ENCODE measurements around the gene GLI2. TPM values are rescaled to one million over a fixed set of nuclear protein-coding genes. Genes with fewer than 3 reads are reported as not detected.

Gene GLI2
- total RNA-seq: 0.39 and 1.1 TPM in 2 replicates

GRCh38 chr2:120735746-120736170 is at the start of gene GLI2:
TSS of gene GLI2 (plus strand) at chr2:120735868. CDS start at chr2:120797321, 61,453 bp downstream.

